Kidney (tissue), 14 donors: Measurements from ENCODE around the gene HKDC1. TPM values are rescaled to one million over a fixed set of nuclear protein-coding genes. Genes with fewer than 3 reads are reported as not detected.

Experiments
- DNase-seq, 5 donors: peaks; one replicate each; pipeline ENCODE4 v3.0.0-alpha.2; 2013 to 2020
- FAIRE-seq: peaks from 2 replicates; lab custom pipeline; 2012; peaks lifted over from hg19 to GRCh38; lab: Jason Lieb, UNC
- H3K27ac ChIP-seq, 2 donors: one replicate each; pipeline ENCODE4 v1.7.0; 2013; ENCODE audit warnings: low read depth in 2 of 2, low read length in 2 of 2, inconsistent platforms in 1 of 2
- H3K27me3 ChIP-seq: one replicate; pipeline ENCODE4 v1.7.1; 2013; ENCODE audit warnings: low read length, inconsistent platforms; ENCODE audit not compliant: control insufficient read depth, insufficient read depth
- H3K36me3 ChIP-seq, 3 donors: one replicate each; pipeline versions ENCODE4 v1.7.0 to v1.7.1; 2013; ENCODE audit warnings: low read length in 3 of 3, control low read depth in 1 of 3, inconsistent platforms in 1 of 3; ENCODE audit not compliant: insufficient read depth in 3 of 3, control insufficient read depth in 2 of 3
- H3K4me1 ChIP-seq, 3 donors: one replicate each; pipeline versions ENCODE4 v1.7.0 to v1.7.1; 2013; ENCODE audit warnings: low read length in 3 of 3, inconsistent platforms in 1 of 3, low read depth in 1 of 3; ENCODE audit not compliant: control insufficient read depth in 2 of 3, insufficient read depth in 2 of 3
- H3K4me3 ChIP-seq, 3 donors: one replicate each; pipeline versions ENCODE4 v1.7.0 to v1.8.1; 2013; ENCODE audit warnings: low read length in 3 of 3, control low read depth in 1 of 3, inconsistent platforms in 1 of 3
- H3K9ac ChIP-seq, 3 donors: one replicate each; pipeline versions ENCODE4 v1.7.0 to v1.7.1; 2013; ENCODE audit warnings: low read length in 3 of 3, control low read depth in 1 of 3, inconsistent platforms in 1 of 3
- H3K9me3 ChIP-seq, 3 donors: one replicate each; pipeline versions ENCODE4 v1.7.0 to v1.7.1; 2013; ENCODE audit warnings: low read length in 3 of 3, control low read depth in 1 of 3, inconsistent platforms in 1 of 3; ENCODE audit not compliant: control insufficient read depth in 2 of 3, insufficient read depth in 1 of 3
- intact Hi-C: fragments of 100-400 bp; cut with DNase I; formaldehyde crosslinking; loops from one replicate; pipeline ENCODE4 v1.11.1; 2022
- polyA plus RNA-seq: library from polyadenylated mRNA; stranded (reverse); fragments of 350-450 nt; fragmentation: Illumina TruSeq; extraction: RNeasy Lipid Tissue Mini Kit (QIAGEN cat#74804); gene quantifications from one replicate; pipeline ENCODE4 v1.2.3, GENCODE V29; 2014; ENCODE audit warnings: low read depth, low replicate concordance; ENCODE audit not compliant: insufficient read depth
- total RNA-seq: library from RNA; stranded (reverse); fragmentation: NEBNext Ultra II Directional; extraction: Animal tissue kit (Norgen Biotek cat#: 25700); gene quantifications from one replicate; pipeline ENCODE4 v1.2.1, GENCODE V29; 2021
- TF ChIP-seq, protein P1 (sequence below): IDR thresholded peaks from 3 replicates; pipeline ENCODE4 v1.5.1; 2012; ENCODE audit warnings: mild to moderate bottlenecking, moderate library complexity, borderline replicate concordance; ENCODE audit not compliant: insufficient read depth; ENCODE audit errors: extremely low read depth
- donor health status: control.
- donor health status: control.
- donor health status: control.
- donor health status: control.
- donor health status: control.
- donor health status: DM: yes; HTN: yes; CAD: no.
- donor health status: Normal renal cell carcinoma (clear cell type).

HKDC1 gene
- total and polyA plus RNA-seq, 2 donors from 2014 or later: 8.3 to 27.4 TPM

DNA sequence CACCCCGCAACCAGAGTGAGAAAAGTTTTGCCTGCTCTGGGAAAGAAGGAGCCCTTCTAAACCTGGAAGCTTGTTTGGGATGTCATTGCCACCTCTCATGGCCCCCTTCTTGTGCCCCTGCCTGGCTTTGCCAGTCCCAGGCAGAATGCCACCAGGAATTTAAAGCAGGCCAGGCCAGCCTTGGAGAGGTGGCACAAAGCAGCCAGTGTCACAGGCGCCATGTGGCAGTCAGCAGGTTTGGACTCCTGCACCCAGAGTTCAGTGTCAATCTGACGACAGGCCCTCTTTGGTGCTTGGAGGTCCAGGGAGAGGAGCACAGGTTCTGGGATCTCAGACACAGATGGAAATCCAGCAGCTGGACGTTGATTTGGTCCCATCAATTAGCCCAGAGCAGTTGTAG, 70.9 kb downstream of the HKDC1 start:
- Histone ChIP-seq H3K36me3 (no peaks in the 10 kb centered on the region), H3K27ac (no peak overlapping the region), H3K9ac (no peak overlapping the region), H3K9me3 (no peaks in the 10 kb centered on the region), H3K27me3 (no peaks in the 10 kb centered on the region), H3K4me3 (no peak overlapping the region), H3K4me1 (no peaks in the 10 kb centered on the region)
- DNase-seq (no peak), FAIRE-seq (no peak)
- TF ChIP-seq, protein P1, sequence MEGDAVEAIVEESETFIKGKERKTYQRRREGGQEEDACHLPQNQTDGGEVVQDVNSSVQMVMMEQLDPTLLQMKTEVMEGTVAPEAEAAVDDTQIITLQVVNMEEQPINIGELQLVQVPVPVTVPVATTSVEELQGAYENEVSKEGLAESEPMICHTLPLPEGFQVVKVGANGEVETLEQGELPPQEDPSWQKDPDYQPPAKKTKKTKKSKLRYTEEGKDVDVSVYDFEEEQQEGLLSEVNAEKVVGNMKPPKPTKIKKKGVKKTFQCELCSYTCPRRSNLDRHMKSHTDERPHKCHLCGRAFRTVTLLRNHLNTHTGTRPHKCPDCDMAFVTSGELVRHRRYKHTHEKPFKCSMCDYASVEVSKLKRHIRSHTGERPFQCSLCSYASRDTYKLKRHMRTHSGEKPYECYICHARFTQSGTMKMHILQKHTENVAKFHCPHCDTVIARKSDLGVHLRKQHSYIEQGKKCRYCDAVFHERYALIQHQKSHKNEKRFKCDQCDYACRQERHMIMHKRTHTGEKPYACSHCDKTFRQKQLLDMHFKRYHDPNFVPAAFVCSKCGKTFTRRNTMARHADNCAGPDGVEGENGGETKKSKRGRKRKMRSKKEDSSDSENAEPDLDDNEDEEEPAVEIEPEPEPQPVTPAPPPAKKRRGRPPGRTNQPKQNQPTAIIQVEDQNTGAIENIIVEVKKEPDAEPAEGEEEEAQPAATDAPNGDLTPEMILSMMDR: no peak
- intact Hi-C loops: no loop called here

DNA sequence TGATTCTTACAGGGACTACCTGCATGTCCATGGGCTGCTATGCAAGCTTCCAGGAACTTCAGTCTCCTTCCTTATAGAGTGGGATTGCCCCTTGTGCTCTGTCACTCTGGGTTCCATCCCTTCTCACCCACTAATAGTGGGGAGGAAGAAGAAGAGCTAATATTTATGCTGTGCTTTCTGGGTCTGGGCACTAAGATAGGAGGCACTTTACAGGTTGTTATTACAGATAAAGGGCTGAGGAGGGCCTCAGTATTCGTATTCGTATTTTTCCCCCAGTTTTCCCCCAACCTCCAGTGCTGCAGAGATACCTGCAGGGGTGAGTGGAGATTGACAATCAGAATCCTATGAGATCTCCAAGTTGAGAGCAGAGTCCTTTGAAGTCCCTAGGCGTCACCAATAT, 72.3 kb downstream of the HKDC1 start:
- no peak for DNase-seq
- intact Hi-C loops: no loop called here
- TF ChIP-seq, protein P1: no peak

DNA sequence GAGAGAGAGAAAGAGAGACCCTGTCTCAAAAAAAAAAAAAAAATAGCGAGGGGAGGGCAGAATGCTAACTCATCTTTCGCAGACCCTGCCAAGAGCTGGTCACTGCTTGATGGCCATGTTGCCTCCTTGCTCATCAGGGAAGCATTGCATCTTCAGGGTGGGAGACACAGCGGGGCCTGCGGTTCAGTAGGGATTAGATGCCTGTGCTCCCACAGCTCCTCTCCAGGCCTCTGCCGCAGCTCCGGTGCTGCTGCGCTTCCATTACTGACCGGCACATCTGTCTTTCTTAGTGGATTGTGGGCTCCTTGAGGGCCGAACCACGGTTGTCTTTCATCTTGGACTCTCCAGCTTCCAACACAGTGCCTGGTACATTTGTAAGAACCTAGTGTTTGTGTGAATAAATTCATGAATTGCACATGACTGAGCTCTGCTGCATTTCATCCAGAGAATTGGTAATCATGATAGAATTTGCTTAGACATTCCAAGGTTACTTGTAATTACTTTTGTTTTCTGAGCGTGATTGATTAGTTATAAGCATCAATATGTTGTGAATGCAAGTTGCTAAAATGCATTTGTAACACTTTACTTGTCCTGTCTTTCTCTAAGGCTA, 75.0 kb downstream of the HKDC1 start:
- TF ChIP-seq, protein P1: no peak
- no peaks in the 10 kb centered on the region for H3K36me3 ChIP-seq
- H3K9ac ChIP-seq: no peak overlapping the region
- H3K27ac ChIP-seq: no peak overlapping the region
- FAIRE-seq (no peak), DNase-seq (no peak)
- no peaks in the 10 kb centered on the region for H3K9me3 ChIP-seq
- no peaks in the 10 kb centered on the region for H3K27me3 ChIP-seq
- no peaks in the 10 kb centered on the region for H3K4me1 ChIP-seq
- intact Hi-C loops: no loop called here
- no peak overlapping the region for H3K4me3 ChIP-seq

More for the DNA sequence above, 72.3 kb downstream of the HKDC1 start:
- Histone ChIP-seq H3K9ac (no peak overlapping the region), H3K9me3 (no peaks in the 10 kb centered on the region), H3K4me3 (no peak overlapping the region), H3K27ac (no peak overlapping the region), H3K27me3 (no peaks in the 10 kb centered on the region), H3K36me3 (no peaks in the 10 kb centered on the region), H3K4me1 (no peaks in the 10 kb centered on the region)
- FAIRE-seq: no peak

DNA sequence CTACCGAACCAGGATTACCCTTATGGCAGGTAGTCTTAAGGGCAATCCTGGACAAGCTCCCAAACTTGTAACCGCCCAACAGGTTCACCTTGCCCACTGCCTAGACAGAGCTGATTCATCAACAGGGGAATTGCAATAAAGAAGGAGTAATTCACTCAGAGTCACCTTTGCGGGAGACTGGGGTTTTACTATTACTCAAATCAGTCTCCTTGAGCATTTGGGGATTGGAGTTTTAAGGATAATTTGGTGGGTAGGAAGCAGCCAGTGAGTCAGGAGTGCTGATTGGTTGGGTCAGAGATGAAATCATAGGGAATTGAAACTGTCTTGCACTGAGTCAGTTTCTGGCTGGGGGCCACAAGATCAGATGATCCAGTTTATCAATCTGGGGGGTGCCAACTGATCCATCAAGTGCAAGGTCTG, 83.5 kb downstream of the HKDC1 start:
- TF ChIP-seq, protein P1: no peak
- no peak for FAIRE-seq
- no peak for DNase-seq
- intact Hi-C loops: no loop called here
- no peak overlapping the region for H3K9ac ChIP-seq
- no peaks in the 10 kb centered on the region for H3K4me1 ChIP-seq
- H3K27me3 ChIP-seq: no peaks in the 10 kb centered on the region
- H3K27ac ChIP-seq: no peak overlapping the region
- no peak overlapping the region for H3K4me3 ChIP-seq
- H3K9me3 ChIP-seq: no peaks in the 10 kb centered on the region
- H3K36me3 ChIP-seq: no peaks in the 10 kb centered on the region
